Adrenal gland (tissue), 5 donors: ENCODE measurements around the gene DCDC2.

Experiments
- CTCF ChIP-seq, 6 experiments: fragments of 450-650 bp in 4 of 6; fragments of 200-600 bp in 2 of 6; sonication (generic) in 1 of 6; IDR thresholded peaks; 1 replicate in 5 of 6; 2 replicates in 1 of 6; pipeline versions ENCODE4 v1.5.1 to v1.8.0; 2016 to 2021; ENCODE audit warnings: antibody characterized with exemption in 6 of 6, mild to moderate bottlenecking in 2 of 6, moderate library complexity in 1 of 6
- POLR2A ChIP-seq, 2 donors: fragments of 450-650 bp; IDR thresholded peaks; one replicate each; pipeline ENCODE4 v1.6.1; 2017; ENCODE audit warnings: antibody characterized with exemption in 2 of 2, mild to moderate bottlenecking in 2 of 2, moderate library complexity in 1 of 2
- donor health status: DM: no; HTN: no; CAD: no.

- TF ChIP-seq POLR2A (IDR thresholded peaks at IDR 0.05), result no peak
- TF ChIP-seq CTCF (IDR thresholded peaks at IDR 0.05), result no peak
Observed at GRCh38 chr6:24339932-24340331, 17.9 kb downstream of the DCDC2 start.
